GM18868 (cell line): ENCODE results near the gene KRT83.

Experiments
- ATAC-seq: cut with Tn5 transposase; IDR thresholded peaks from one replicate; pipeline ENCODE4 v1.9.1; 2021; ENCODE audit warnings: mild to moderate bottlenecking, moderate library complexity; ENCODE audit not compliant: unreplicated experiment

KRT83 gene

DNA sequence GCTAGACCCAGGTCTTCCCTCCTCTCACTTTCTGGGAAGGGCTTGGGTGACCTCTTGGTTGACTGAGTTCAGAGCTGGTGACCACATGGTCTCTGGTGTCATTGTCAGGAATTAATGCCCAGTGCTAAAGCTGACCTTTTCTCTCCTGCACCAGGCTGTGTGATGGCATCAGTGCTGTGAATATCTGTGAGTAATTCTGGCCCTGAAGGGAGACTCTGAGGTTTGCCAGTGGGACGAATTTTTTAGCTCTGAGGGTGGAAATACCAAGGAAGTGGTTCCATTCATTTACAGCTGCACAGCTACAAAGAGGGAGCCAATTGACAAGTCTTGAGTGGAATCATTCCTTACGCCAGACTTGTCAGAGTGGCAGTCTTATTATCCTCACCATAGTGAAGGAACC is 53.0 kb downstream of the KRT83 start:
- no peak for ATAC-seq

DNA sequence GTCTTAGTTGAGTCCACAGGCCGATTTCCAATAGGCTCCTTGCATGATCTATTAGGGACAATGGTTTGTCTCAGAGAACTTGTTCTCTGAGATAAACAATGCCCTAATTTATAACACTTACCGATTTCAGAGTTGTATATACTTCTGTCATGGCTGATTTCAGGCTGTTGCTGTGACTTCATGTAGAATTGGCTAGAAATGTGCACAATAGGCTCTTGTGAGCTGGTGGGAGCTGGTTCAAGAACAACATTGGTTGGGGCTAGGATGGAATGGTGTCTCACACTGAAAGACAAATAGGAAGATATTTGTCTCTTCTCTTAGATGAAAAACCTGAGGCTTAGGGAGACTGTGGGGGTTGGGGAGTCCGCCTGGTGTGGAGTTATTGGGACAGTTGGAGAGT is 53.5 kb downstream of the KRT83 start:
- no peak for ATAC-seq

DNA sequence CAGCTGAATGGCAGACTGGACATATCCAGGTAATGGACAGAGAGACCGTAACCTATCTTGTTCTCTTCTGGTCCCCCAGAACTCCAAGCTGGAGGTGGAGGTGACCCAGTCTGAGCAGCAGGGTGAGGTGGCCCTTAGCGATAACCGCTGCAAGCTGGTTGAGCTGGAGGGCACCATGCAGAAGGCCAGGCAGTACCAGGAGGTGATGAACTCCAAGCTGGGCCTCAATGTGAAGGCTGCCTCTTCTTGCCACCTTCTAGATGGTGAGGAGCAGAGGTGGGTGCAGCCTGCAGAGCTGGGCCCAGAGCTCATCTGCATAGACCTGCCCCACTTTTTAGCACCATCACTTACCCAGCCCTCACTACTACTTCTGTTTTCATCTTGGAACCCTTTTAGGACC is 53.9 kb downstream of the KRT83 start:
- no peak for ATAC-seq

DNA sequence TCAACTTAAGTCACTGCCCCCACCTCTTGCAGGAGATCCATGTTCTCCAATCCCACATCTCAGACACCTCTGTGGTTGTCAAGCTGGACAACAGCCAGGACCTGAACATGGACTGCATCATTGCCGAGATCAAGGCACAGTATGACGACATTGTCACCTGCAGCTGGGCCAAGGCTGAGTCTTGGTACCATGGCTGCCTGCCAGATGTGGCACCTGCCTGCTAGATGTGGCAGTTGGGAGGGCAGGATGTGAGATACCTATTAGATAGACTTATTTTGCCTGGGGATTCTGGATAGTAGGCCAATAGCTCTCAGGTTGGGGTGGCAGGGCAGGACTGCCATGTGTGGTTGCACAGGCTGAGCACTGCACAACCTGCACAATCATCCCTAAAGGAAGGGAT is 54.7 kb downstream of the KRT83 start:
- no peak for ATAC-seq

DNA sequence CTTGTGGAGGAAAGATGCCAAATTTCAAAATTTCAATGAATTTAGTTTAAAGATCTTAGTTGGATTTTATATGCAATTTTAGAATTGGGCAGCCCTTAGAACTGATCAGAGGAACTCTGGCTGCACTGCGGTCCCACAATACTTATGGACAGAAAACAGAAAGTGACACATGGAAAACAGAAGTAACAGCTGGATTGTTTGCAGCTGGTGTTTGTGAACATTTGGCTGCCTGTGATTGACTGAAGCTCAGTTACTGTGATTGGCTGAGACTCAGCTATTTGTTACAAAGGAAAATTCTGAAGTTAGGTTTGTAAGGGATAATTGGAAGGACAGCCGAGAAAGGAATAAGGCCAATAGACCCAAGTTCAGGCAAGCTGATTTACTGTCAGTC is 56.8 kb downstream of the KRT83 start:
- no peak for ATAC-seq
